CMK (cell line): ENCODE results near the gene FAM98C.
A peak's percentile ranks its signal among the peaks of the same experiment; 100 is the strongest.
"Not testable (repeated sequence)": the region's sequence is repeated elsewhere in the genome, so short reads cannot be mapped to it uniquely, and the experiment has no call there.

Experiments used
- DNase-seq: peaks from one replicate; pipeline ENCODE4 v3.0.0-alpha.2; 2010; ENCODE audit warnings: low read depth

The FAM98C gene

DNA sequence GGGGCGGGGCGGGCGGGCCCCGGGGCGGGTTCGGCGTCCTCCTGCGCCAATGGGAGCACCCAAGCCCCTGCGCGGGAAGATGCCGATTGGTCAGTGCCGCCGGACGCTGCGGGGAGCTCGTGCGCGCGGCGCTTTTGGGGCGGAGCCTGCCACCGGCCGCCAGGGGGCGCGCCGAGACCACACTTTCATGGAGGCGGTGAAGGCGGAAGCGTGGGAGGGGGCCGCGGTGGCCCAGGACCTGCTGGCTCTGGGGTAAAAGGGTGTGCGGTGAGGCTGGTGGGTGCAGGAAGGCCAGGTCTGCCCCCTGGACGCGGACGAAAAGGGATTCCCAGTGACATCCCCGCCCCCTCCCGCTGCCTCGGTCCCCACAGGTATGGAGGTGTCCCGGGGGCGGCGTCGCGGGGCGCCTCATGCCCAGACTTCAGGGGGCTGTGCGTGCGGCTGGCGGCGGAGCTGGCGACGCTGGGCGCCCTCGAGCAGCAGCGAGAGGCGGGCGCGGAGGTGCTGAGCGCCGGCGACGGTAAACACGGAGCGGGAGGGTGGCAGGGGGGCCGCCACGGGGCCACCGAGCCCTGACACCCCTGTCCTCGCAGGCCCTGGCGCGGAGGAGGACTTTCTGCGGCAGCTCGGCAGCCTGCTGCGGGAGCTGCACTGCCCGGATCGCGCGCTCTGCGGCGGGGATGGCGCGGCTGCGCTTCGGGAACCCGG lies at the start of gene FAM98C:
Gene FAM98C, plus strand, starts transcription at position 127 of the 708 bp plus-strand sequence. Its CDS starts 61 bp downstream, at position 188.
- peak; percentile 94 for DNase-seq

- no peak for DNase-seq
These were observed 46.9 kb upstream of the FAM98C start for GRCh38 chr19:38355728-38356725.

DNA sequence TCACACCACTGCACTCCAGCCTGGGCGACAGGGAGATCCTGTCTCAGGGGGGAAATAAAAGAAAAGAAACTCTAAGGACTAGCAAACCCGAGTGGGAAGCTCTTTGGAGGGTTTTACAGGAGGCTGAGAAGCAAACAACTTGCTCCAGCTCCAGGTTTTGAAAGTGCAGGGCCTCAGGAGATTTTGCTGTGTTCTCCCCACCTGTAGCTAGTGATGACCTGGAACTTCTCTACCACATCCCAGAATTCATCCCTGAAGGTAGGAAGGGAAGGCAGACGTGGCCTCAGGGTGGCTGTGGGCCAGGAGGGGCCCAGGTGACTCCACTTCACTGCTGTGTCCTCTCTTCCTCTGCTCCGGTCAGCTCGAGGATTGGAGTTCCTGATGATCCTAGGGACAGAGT lies 44.8 kb upstream of the FAM98C start:
- DNase-seq = no peak

DNA sequence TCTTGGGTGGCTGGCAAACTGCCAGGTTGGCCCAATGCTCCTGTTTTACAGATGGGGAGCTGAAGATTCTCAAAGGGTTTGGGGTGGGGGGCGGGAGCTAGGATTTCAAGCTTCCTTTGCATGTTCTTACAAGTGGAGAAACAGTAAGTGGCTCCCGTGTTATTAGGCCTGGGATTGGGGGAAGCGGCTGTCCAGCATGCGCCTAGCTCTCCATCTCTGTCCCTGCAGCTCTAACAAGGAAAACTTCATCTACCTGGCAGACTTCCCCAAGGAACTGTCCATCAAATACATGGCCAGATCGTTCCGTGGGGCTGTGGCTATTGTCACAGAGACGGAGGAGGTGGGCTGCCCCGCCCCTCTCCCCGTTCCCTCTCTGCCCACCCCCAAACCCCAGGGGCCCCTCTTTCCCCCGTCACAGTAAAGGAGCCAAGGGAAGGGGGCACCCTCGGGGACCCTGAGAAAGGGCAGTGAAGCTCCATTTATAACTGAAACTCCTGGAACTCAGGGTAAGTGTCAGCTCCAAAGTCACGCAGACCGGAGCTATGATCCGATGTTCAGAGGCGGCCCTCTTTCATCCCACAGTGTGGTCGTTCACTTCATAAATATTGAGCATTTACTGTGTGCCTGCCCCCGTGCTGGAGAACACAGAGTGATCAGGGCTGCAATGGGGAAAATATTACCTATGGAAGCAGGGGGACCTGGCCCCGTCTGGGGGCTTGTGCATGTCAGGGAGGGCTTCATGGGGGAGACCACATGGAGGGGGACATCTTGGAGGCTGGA lies 43.5 kb upstream of the FAM98C start:
- no peak for DNase-seq

DNA sequence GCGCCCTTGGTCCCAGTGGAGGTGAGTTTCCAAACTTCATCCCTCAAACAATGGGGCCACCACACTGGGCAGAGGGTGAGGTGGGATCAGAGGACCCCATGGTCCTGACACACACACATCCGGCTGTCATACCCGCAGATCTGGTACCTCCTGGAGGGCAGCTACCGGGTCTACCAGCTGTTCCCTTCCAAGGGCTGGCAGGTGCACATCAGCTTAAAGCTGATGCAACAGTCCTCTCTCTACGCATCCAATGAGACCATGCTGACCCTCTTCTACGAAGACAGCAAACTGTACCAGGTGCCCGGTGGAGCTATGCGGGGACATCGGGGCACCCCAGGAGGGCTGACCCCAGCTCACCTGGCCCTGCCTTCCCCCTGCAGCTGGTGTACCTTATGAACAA lies 42.5 kb upstream of the FAM98C start:
- DNase-seq = no peak

- DNase-seq = no peak
These were observed 41.9 kb upstream of the FAM98C start for GRCh38 chr19:38360839-38361631.

GRCh38 chr19:38361633-38362075 lies 41.2 kb upstream of the FAM98C start:
- peak; percentile 57 for DNase-seq

DNA sequence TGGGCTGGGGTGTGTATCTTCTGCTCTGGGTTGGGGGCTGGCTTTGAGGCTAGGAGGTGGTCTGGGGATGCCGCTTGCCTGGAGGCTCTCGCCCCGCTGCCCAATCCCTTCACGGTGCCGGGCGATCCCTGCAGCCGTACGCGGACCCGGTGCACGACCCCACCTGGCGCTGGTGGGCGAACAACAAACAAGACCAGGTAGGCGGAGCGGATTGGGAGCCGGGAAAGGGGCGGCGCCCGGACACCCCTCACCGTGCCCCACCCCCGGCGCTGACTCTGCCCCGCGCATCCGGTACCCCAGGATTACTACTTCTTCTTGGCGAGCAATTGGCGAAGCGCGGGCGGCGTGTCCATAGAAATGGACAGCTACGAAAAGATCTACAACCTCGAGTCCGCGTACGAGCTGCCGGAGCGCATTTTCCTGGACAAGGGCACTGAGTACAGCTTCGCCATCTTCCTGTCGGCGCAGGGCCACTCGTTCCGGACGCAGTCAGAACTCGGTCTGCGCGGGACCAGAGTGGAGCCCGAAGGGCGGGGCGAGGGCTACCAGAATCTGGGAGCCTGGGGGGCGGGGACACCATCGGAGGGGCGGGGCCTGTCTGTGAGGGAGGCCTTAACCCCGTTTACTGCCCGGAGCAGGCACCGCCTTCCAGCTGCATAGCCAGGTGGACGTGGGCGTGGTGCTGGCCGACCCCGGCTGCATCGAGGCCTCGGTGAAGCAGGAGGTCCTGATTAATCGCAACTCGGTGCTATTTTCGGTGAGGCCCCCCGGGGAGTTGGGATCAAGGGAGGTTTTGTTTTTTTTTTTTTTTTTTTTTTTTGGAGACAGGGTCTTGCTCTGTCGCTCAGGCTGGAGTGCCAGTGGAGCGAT lies 40.6 kb upstream of the FAM98C start:
- peak; percentile 69 for DNase-seq

DNA sequence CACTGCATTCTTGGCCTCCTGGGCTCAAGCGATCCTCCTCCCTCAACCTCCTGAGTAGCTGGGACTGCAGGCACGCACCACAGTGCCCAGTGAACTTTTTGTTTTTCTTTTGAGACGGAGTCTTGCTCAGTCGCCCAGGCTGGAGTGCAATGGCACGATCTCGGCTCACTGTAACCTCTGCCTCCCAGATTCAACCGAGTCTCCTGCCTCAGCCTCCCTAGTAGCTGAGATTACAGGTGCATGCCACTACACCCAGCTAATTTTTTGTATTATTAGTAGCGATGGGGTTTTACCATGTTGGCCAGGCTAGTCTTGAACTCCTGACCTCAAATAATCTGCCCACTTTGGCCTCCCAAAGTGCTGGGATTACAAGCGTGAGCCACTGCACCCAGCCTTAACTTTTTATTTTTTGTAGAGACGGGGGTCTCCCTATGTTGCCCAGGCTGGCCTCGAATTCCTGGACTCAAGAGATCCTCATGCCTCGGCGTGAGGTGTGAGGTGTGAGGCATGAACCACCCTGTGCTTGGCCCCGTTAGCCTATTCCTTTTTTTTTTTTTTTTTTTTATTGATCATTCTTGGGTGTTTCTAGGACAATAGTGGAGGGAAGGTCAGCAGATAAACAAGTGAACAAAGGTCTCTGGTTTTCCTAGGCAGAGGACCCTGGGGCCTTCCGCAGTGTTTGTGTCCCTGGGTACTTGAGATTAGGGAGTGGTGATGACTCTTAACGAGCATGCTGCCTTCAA lies 39.8 kb upstream of the FAM98C start:
- not testable (repeated sequence) for DNase-seq

GRCh38 chr19:38367041-38367440 lies 35.9 kb upstream of the FAM98C start:
- DNase-seq = no peak

GRCh38 chr19:38369584-38369983 lies 33.3 kb upstream of the FAM98C start:
- DNase-seq = no peak

GRCh38 chr19:38370299-38370698 lies 32.6 kb upstream of the FAM98C start:
- DNase-seq = no peak

GRCh38 chr19:38371081-38371480 lies 31.8 kb upstream of the FAM98C start:
- no peak for DNase-seq

DNA sequence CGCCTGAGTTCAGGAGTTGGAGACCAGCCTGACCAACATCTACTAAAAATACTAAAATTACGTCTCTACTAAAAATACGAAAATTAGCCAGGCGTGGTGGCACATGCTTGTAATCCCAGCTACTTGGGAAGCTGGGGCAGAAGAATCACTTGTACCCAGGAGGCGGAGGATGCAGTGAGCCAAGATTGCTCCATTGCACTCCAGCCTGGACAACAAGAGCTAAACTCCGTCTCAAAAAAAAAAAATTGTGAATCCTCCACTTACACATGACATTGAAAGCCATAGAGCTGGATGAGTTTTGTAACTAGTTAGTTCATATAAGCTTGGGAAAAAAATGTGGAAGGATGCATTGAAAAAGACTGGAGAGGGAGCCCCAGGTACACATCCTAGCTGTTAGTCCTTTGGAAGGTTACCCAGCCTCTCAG lies 29.0 kb upstream of the FAM98C start:
- DNase-seq = no peak

DNA sequence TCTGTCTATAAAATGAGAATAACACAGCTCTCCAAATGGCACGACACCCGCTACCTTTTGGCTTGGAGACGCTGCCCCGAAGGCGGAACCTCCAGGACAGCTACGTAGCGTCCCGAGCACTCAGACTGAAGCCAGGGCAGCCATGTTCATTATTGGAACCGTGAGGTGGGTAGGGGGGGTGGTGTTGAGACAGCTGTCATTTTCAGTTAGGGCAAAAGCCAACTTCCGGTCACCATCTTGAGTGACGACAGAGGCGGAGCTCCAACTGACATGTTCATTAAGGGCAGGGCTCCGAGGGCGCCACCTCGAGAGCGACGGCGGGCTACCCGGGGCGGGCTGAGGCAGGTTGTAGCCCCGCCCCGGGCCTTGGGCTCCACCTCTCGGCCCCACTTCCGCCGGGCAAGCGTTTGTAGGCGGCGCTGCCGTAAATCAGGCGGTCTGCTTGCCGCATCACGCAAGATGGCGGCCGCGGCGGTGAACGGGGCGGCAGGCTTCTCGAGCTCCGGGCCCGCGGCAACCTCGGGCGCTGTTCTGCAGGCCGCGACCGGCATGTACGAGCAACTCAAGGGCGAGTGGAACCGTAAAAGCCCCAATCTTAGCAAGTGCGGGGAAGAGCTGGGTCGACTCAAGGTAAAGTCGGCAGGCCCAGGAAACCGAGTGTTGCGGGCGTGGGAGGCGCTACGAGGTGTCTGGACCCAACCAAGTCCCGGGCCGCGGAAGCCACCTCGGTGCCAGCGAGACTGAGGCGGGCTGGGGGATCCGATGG lies 28.4 kb upstream of the FAM98C start, which contains the start of gene PSMD8:
Gene PSMD8, plus strand, starts transcription at position 240 of the 766 bp plus-strand sequence. Its CDS starts 31 bp downstream, at position 271.
- peak; percentile 95 for DNase-seq

- no peak for DNase-seq
These were observed 27.8 kb upstream of the FAM98C start for GRCh38 chr19:38375098-38375493.

- DNase-seq = no peak
These were observed 27.1 kb upstream of the FAM98C start for GRCh38 chr19:38375748-38376147.

DNA sequence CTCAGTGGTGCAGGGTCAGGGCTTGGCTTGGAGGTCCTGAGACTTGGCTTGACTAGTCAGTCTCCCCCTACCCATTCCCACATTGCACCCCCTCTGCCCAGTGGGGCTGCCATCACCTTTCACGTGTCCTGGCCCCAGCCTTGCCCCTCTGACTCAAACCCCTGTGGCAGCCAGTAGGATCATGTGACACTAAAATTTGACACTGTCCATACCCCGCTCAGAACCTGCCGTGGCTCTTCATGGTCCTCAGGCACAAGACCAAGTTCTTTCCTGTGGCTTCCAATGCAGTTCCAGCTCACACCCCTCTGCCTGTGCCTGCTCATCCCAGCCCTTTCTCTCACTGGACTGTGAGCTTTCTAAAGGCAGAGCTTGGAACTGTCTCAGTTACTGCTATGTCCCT lies 26.3 kb upstream of the FAM98C start:
- no peak for DNase-seq

DNA sequence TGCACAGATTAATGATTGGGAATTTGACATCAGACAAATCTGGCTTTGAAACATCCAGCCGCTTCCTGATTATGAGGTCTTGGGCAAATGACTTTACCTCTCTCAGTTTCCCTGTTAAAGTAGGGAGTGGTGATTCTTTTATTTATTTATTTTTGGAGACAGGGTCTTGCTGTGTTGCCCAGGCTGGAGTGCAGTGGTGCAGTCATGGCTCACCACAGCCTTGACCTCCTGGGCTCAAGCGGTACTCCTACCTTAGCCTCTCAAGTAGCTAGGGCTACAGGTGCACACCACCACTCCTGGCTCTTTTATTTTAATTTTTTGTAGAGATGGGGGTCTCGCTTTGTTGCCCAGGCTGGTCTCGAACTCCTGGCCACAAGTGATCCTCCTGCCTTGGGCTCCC lies 25.8 kb upstream of the FAM98C start:
- DNase-seq = no peak
